Cortex of kidney (tissue), 1 donor: ENCODE measurements around the gene ZBTB40.

Experiments
- DNase-seq: peaks from one replicate; lab custom pipeline; 2025; lab: John Stamatoyannopoulos, UW

ZBTB40 gene

GRCh38 chr1:22451702-22452480 is at the start of gene ZBTB40:
ZBTB40 (plus strand) TSS chr1:22451851; CDS start chr1:22489949, 38,098 bp downstream.
- no peak for DNase-seq

- no peak for DNase-seq
These were observed 49.1 kb upstream of the ZBTB40 start for GRCh38 chr1:22402356-22403053.

GRCh38 chr1:22404486-22404885 is 47.2 kb upstream of the ZBTB40 start:
- DNase-seq = no peak

GRCh38 chr1:22406722-22407495 is 44.7 kb upstream of the ZBTB40 start:
- DNase-seq = no peak

- no peak for DNase-seq
These were observed 43.4 kb upstream of the ZBTB40 start for GRCh38 chr1:22408230-22408629.

- DNase-seq = no peak
These were observed 41.2 kb upstream of the ZBTB40 start for GRCh38 chr1:22410401-22410800.

- no peak for DNase-seq
These were observed 40.6 kb upstream of the ZBTB40 start for GRCh38 chr1:22410928-22411495.

- no peak for DNase-seq
These were observed 40.1 kb upstream of the ZBTB40 start for GRCh38 chr1:22411589-22411988.

- no peak for DNase-seq
These were observed 38.5 kb upstream of the ZBTB40 start for GRCh38 chr1:22412932-22413727.

- no peak for DNase-seq
These were observed 37.9 kb upstream of the ZBTB40 start for GRCh38 chr1:22413799-22414198.

GRCh38 chr1:22414244-22414751 is 37.4 kb upstream of the ZBTB40 start:
- DNase-seq = no peak

- DNase-seq = no peak
These were observed 36.2 kb upstream of the ZBTB40 start for GRCh38 chr1:22415489-22415888.

GRCh38 chr1:22416555-22417454 is 34.8 kb upstream of the ZBTB40 start:
- DNase-seq = no peak

- DNase-seq = no peak
These were observed 34.2 kb upstream of the ZBTB40 start for GRCh38 chr1:22417466-22417865.

GRCh38 chr1:22418312-22418711 is 33.3 kb upstream of the ZBTB40 start:
- DNase-seq = no peak

- DNase-seq = no peak
These were observed 32.7 kb upstream of the ZBTB40 start for GRCh38 chr1:22418933-22419382.

GRCh38 chr1:22420455-22421053 is 31.1 kb upstream of the ZBTB40 start:
- no peak for DNase-seq

GRCh38 chr1:22426781-22427180 is 24.9 kb upstream of the ZBTB40 start:
- no peak for DNase-seq

GRCh38 chr1:22428672-22429071 is 23.0 kb upstream of the ZBTB40 start:
- DNase-seq = no peak

- no peak for DNase-seq
These were observed 19.7 kb upstream of the ZBTB40 start for GRCh38 chr1:22431965-22432364.
